GM18868 (cell line): ENCODE data around the gene SERPINA12.
"Not testable (repeated sequence)": the region's sequence is repeated elsewhere in the genome, so short reads cannot be mapped to it uniquely, and the experiment has no call there.

Source experiments
- ATAC-seq: cut with Tn5 transposase; IDR thresholded peaks from one replicate; pipeline ENCODE4 v1.9.1; 2021; ENCODE audit warnings: mild to moderate bottlenecking, moderate library complexity; ENCODE audit not compliant: unreplicated experiment

The SERPINA12 gene

GRCh38 chr14:94494085-94494484, 15.2 kb downstream of the SERPINA12 start:
- ATAC-seq = peak; percentile 80

DNA sequence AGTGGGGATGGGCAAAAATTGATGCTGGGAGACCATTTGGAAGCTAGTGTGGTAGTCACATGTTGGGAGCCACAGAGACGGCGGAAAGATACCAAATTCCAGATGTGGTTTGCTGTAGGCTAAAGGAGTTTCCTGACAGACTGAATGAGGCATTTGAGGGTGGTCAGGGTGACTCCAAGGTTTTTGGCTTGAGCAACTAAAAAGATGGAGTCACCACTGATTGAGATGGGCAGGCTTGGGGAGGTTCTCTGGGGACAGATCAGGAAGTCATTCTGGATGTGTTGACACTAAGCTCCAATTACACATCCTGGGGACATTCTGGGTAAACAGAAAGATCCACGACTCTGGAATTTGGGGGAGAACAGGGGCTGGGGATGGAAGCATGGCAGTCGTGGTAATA, 17.8 kb downstream of the SERPINA12 start:
- ATAC-seq = no peak

DNA sequence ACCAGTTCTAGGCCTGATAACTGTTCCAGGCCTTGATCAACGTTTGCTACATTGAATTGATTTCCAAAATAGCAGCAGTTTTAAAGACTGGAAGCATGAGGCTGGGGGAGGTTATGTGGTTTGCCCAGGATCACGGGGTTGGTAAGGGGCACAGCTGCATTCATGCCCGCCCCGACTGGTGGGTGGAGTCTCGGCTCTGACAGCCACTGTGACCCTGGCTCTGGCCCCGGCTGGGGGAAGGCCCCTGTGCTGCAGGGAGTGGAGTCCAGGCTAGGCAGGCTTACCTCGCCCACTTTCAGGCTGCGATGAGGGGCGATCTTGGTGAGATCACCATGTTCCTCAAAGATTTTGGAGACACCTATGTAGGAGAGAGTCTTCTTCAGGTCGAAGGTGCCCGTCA, 19.9 kb downstream of the SERPINA12 start:
- ATAC-seq = no peak

- no peak for ATAC-seq
These were observed 22.4 kb downstream of the SERPINA12 start for GRCh38 chr14:94486883-94487282.

DNA sequence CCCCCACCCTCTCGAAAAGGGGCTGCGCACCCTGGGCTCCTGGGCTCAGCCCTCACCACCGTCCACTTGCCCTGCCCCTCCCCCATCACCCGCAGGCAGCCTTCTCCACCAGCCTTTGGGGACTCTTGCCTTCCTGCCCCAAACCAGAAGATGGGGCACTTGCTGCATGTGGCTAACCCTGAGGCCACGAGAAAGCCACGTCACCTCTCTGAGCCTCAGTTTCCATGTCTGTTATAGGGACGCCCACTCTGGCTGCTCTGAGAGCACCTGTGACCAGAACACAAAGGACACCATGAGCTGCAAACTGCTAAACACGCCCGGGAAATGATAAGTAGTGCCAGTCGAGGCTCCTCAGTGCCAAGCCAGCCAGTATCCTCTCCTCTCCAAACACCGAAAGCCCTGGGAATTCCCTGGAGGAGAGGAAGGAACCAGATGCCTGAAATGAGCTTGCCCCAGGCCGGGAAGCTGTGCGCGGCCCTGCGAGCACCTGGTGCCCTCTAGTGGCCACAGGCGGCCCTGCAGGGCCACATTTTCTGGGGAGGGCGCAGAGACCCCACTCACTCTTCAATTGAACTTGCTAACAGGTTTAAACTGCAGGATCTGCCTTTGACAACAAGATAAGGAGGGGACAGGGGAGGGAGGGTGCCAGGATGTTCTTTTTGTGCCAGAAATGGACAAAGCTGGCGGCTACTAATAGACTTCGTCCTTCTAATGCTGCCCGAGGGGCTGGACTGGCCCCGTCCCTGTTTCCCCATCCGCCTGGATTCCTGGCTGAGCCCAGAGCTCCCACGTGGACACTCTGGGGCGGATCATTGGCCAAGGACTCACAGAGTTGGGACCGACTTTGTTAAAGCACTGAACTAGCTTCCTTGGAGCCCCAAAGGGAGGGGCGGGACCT, 23.1 kb downstream of the SERPINA12 start:
- no peak for ATAC-seq

DNA sequence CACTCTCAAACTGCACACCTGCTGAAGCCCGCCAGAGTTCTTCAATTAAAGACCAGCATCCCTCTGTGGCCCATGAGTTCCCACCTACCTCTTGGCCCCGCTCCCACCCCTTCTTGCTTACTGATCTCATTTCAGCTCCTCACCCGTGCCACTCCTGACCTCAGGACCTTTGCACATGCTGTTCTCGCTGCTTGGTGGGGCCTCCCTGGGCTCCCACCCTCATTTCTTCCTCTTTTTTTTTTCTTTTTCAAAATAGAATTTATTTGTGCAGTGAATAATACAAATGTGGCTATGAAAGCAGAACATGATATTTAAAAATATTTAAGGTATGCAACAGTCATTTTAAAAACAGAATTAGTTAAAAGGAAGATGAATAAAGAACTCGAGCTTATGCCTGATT, 24.8 kb downstream of the SERPINA12 start:
- no peak for ATAC-seq

DNA sequence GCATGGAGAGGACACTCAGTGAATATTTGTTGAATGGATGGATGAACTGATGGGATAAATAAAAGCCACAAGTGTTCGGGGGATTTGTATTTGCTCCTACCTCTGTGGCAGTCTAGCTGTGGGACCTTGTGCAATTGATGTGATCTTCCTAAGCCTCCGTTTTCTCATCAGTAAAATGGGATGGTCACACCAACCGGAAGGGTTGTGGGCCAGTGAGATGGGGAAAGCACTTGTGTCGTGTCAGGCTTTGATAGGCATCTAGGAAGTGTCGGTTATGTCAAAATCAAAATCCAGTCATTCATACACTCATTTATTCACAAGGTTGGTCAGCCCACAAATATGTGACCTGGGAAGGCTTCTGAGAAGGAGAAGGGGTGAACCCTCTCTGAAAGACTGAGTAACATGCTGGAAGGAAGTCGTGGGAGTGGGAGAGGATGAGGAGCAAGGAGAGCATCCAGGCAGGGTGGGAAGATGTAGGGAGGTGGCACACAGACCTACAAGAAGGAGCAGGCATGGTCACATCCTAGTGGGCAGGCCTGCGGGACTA, 25.5 kb downstream of the SERPINA12 start:
- no peak for ATAC-seq

GRCh38 chr14:94483071-94483451, 26.2 kb downstream of the SERPINA12 start:
- peak; percentile 75 for ATAC-seq

GRCh38 chr14:94482132-94483070, 26.9 kb downstream of the SERPINA12 start:
- not testable (repeated sequence) for ATAC-seq

- ATAC-seq = peak; percentile 48
These were observed 27.7 kb downstream of the SERPINA12 start for GRCh38 chr14:94481468-94482131.

DNA sequence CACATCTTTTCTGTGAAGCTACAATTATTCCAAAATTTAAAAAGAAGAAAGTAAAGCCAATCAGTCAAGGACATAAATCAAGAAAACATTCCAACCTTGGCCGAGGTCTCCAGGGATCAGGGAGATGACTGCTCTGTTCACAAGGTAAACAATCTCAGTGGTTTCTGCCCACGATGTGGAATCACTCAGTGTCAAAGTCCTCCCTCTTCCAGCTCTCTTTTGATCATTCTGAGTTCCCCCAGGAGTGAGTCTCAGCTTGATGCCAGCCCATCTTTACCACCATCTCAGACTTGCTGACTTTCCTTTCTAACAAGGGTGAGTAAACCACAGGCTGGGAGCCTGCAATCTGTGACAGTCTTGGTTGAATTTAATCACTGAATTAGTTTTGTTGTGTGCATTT, 28.5 kb downstream of the SERPINA12 start:
- ATAC-seq = no peak

- no peak for ATAC-seq
These were observed 30.8 kb downstream of the SERPINA12 start for GRCh38 chr14:94478420-94478819.

GRCh38 chr14:94476023-94476422, 33.2 kb downstream of the SERPINA12 start, which contains the start of gene SERPINA9:
TSS of gene SERPINA9 (minus strand) at chr14:94476197. CDS start at chr14:94469840, 6,357 bp downstream.
- no peak for ATAC-seq

DNA sequence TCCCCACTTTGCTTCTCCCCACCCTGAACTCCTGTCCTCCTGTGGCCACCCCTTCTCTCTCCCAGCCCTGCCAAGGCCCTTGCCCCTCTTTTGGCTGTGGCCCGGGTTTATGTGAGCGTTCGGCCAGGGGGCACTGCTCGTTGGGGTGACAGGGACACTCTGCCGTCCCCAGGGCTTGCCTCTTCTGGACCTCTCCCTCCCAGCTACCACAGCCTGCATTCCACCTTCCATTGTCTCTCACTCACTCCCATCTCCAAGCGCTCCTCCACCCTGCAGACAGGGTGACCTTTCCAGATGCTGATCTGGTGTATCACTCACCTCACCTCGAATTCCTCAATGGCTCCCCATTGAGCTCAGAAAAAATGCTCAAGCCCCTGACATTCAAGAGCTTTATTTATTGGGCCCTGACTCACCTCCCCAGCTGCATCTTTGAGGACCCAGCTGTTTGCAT, 34.7 kb downstream of the SERPINA12 start:
- no peak for ATAC-seq

DNA sequence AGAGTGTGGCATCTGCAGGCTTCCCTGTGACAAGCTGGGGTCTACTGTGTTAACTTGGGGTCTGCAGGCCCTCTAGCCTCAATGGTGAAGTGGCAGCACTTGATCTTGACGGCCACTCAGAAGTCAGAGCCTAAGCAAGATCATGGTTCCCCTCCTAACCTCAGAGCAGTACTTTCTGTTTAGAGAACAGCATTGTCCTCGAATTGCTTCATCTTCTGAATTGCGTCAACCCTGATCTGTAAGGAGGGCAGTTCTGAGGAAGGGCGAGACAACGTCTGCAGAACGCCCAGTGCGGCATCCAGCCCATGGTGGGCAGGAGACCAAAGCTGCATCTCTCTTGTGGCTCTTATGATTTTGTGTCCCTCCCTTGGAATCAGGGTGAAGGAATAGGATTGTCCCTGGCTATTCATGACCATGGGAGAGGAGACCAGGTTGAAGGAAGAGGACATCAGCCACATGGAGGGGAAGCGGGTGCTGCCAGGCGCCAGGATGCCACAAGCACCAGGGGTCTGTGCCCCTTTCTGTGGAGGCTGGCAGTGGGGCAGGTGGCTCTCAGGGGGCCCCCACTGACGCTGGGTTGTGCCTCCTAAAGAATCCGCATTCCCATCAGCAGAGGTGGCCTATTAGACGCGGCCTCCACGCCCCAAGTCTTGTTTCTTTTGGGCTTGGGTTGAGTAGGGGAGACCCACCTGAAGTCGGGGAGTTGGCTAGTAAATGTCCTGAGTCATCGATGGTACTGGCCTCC, 35.4 kb downstream of the SERPINA12 start:
- ATAC-seq = peak; percentile 43

DNA sequence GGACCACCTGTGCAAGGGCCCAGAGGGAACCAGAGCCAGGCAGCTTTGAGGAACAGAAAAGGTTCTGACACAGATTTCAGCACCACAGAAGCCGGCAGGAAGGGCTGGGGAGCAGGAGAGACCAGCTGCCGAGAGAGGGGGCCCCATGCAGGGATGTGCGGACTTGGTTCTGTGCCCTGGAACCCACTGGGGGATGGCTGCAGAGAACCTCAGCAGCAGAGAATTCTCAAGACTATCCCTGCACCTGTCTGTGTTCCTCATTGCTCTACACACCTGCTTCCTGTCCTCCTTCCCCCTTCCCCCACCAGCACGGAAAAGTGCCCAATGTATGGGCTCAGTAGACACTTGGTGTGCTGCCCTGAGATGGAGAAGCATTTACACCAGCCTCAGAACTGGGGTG, 36.4 kb downstream of the SERPINA12 start:
- no peak for ATAC-seq

DNA sequence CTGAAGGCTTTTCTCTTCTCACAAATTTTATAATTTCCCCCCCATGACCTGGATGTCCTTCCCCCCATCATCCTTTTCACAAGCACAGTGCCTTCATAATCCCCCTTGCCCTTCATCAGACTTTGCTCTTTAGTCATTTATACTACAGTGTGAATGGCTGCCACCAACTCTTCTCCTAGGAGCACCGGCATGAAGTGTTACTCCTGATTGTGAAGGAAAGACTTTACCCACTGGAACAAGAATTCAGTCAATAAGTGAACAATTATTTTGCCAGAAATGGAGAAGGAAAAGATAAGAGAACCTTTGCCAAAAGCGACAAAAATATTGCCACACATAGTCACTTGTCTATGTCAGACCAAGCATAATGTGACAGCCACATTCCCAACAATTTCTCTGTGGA, 38.2 kb downstream of the SERPINA12 start:
- ATAC-seq = no peak

DNA sequence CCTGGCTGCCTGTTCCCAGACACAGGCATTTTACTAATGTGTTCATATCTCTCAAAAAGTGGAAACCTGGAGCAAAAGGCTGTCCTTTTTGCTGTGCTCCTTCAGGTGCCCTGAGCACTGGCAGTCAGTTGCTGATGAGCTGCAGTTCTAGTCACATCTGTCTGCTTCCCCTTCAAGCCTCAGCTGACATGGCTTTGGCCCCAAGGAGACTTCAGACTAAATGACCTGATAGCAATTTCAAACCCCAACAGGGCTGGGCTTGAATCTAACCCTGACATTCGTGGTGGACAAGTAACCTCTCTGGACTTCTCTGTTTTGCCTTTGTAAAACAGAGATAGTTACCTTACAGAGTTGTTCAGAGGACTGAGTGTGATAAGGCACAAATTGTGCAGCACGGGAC, 39.0 kb downstream of the SERPINA12 start:
- no peak for ATAC-seq

- ATAC-seq = no peak
These were observed 40.0 kb downstream of the SERPINA12 start for GRCh38 chr14:94469261-94469660.
